Femur (tissue), 1 donor: ENCODE results near the gene TLR9.
"Not testable (repeated sequence)": the region's sequence is repeated elsewhere in the genome, so short reads cannot be mapped to it uniquely, and the experiment has no call there.

ENCODE experiments used
- DNase-seq: peaks from one replicate; pipeline ENCODE4 v3.0.0-alpha.2; 2017

The TLR9 gene, protein sequence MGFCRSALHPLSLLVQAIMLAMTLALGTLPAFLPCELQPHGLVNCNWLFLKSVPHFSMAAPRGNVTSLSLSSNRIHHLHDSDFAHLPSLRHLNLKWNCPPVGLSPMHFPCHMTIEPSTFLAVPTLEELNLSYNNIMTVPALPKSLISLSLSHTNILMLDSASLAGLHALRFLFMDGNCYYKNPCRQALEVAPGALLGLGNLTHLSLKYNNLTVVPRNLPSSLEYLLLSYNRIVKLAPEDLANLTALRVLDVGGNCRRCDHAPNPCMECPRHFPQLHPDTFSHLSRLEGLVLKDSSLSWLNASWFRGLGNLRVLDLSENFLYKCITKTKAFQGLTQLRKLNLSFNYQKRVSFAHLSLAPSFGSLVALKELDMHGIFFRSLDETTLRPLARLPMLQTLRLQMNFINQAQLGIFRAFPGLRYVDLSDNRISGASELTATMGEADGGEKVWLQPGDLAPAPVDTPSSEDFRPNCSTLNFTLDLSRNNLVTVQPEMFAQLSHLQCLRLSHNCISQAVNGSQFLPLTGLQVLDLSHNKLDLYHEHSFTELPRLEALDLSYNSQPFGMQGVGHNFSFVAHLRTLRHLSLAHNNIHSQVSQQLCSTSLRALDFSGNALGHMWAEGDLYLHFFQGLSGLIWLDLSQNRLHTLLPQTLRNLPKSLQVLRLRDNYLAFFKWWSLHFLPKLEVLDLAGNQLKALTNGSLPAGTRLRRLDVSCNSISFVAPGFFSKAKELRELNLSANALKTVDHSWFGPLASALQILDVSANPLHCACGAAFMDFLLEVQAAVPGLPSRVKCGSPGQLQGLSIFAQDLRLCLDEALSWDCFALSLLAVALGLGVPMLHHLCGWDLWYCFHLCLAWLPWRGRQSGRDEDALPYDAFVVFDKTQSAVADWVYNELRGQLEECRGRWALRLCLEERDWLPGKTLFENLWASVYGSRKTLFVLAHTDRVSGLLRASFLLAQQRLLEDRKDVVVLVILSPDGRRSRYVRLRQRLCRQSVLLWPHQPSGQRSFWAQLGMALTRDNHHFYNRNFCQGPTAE

DNA sequence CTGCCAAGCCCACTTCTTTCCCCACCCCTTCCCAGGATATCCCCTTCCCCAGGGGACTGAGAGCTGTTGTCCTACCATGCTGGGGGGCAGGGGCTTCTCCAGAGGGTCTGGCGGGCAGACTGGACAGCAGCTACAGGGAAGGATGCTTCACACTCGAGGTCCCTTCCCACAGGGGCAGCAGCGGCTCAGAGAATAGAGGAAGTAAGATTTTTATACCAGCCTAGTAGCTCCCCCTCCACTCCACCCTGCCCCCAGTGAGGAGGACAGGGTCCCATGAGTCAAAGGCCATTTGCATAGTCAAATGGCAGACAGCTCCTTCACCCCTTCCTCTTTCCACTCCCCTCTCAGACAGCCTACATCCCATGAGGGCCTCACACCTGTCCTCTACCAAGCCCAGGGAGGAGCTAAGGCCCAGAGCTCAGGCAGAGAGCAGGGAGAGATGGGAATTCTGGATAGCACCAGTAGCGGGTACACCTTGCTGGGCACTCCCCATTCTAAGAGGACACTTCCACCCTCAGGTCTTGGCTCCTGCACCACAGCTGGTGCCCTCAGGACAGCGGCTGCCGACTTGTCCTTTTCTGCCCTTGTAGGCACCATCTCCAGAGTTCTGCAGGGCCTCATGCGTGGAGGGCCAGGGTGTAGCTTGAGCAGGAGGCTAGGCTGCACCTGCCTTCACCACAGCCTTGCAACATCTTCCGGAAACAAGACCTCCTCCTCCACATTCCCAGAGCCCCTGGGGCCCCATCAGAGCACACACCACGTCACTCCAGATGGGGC, at the start of gene TLR9:
TLR9 (minus strand) TSS at position 194 of the 777 bp plus-strand sequence; CDS start at position 78, 116 bp downstream.
- peak; percentile 55 for DNase-seq

DNA sequence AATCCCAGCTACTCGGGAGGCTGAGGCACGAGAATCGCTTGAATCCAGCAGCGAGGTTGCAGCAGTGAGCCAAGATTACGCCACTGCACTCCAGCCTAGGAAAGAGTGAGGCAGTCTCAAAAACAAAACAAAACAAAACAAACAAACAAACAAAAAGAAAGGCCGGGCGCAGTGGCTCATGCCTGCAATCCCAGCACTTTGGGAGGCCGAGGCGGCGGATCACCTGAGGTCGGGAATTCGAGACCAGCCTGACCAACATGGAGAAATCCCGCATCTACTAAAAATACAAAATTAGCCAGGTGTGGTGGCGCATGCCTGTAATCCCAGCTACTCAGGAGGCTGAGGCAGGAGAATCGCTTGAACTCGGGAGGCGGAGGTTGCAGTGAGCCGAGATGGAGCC, 49.3 kb upstream of the TLR9 start:
- DNase-seq: not testable (repeated sequence)

DNA sequence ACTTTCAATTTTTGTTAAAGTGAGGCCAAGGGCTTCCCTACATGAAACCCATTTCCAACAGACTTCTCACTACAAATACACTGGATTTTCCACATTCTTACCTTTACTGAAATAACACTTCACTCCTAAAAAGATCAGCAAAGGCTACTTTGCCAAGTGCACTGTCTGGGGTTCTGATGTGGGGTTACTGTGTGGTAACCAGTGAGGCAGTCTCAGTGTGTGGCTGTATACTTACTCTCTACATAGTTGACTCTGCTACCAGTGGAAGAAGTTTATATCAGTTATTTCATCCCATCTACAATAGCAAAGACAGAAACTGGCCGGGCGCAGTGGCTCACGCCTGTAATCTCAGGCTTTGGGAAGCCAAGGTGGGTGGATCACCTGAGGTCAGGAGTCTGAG, 47.4 kb upstream of the TLR9 start:
- no peak for DNase-seq

DNA sequence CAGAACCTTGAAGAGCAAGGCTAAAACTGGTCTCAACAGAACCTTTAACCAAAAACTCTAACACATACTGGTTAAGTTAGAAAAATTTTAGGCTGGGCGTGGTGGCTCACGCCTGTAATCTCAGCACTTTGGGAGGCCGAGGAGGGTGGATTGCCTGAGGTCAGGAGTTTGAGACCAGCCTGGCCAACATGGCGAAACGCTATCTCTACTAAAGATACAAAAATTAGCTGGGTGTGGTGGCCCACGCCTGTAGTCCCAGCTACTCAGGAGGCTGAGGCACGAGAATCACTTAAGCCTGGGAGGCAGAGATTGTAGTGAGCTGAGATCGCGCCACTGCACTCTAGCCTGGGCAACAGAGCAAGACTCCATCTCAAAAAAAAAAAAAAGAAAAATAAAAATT, 46.7 kb upstream of the TLR9 start:
- DNase-seq: not testable (repeated sequence)

DNA sequence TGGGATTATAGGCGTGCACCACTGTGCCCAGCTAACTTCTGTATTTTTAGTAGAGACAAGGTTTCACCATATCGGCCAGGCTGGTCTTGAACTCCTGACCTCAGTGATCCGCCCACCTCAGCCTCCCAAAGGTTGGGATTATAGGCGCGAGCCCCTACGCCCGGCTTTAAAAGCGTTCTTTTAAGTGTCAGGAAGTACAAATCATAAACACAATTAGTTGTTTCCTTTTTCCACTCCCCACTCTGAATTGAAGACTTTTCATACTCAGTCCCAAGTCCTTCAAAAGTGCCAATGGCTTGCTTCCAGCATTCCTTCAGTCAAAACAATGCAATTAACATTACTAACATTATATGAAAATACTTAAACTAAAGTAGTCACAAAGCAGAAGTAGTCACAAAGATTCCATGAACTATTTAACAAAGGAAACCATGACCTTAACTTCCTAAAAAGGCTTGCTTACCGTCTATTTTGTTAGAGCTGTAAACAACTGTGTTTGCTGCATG, 44.9 kb upstream of the TLR9 start:
- DNase-seq: no peak

DNA sequence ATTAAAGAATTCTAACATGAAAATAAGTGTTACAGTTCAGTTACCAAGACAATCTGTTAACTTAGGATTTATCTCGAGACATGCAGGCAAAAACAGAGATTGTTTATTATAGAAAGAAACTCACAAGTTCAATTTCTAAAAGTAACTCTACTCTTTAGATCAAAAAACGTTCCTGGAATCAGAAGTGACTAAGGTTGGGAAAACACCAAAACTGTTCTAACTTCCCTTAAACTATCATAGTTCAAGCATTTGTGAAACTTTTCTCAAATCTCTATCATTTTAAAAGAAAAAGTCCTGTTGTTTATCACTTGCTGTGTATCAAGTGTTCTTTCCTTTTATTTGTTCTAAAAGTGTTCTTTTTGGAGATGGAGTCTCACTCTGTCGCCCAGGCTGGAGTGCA, 44.3 kb upstream of the TLR9 start:
- no peak for DNase-seq

DNA sequence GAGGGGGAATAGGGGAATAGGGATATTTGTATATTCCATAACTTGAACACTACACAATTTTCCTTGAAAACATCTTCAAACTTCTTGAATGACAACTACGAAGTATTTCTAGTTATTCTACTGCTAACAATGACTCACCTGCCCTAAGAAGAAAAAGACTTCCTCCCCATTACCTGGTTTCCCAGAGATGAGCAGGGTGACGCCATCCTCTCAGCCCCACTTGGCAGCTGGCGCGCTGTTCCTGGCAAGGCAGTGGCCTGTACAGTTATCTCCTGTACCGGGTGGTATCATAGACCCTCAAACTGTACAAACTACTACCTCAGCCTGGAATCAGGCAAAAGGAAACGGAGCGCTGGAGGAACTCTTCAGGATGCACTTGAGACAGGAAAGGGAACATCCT, 42.6 kb upstream of the TLR9 start:
- DNase-seq: no peak

DNA sequence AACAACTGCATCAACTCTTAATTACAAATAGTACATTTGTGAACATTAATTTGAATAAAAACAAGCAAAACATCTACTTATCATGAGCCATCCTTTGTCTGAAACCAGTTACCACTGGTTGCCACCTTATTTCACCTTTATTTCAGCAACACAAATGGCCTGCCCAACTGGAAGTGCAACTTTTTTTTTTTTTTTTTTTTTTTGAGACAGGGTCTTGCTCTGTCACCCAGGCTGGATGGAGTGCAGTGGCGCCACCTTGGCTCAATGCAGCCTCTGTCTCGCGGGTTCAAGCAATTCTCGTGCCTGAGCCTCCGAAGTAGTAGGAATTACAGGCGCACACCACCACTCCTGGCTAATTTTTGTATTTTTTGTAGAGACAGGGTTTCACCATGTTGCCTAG, 39.9 kb upstream of the TLR9 start:
- DNase-seq: no peak

DNA sequence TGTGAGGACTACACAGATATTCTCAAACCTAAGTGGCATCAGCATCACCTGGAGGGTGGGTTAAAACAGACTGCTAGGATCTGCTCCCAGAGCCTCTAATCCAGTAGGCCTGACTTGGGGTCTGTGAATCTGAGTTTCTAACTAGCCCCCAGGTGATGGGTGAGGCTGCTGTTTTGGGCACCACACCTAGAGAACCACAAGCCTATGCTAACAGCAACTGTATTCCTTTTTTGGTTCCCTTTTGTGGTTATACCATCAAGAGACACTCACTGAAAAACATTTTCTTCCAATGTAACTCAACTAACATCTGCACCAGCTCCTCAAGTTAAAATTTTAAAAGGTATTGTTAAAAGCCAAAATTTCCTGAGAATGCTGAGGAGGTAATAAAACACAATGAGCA, 37.0 kb upstream of the TLR9 start:
- DNase-seq: no peak

DNA sequence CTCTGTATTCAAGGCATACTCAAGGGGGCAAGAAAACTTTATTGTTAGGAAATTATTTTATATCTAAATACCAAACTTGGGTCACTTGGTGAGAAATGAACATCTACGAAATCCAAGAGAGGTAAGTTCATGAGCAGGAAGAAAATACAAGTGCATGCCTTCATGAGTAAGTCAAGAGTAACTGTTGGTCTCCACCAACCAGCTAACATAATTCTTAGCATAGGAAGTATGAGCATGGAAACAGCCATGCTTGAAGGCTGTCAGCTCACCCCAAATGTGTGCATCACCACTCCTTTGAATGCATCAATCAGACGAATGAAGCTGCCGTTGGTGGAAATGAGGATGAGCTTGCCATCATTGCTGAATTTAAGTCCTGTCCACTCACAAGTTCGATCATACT, 34.0 kb upstream of the TLR9 start:
- DNase-seq: no peak

DNA sequence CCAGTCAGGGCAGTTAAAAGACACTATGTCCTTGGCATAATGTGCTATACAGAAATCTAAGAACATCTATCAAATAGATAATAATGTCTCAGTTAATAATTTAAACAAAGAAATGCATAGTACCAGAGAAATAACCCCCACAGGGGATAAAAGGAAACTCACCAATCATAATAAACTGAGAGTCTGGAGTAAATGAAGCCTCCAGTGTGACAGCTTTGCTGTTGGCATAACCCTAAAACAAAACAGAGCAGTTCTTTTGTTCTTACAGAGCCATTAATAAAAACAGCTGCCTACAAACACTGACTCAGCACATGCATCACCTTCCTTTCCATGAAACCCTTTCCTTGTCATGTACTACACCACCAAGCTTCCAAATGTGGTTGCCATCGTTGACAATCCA, 33.6 kb upstream of the TLR9 start:
- DNase-seq: no peak

DNA sequence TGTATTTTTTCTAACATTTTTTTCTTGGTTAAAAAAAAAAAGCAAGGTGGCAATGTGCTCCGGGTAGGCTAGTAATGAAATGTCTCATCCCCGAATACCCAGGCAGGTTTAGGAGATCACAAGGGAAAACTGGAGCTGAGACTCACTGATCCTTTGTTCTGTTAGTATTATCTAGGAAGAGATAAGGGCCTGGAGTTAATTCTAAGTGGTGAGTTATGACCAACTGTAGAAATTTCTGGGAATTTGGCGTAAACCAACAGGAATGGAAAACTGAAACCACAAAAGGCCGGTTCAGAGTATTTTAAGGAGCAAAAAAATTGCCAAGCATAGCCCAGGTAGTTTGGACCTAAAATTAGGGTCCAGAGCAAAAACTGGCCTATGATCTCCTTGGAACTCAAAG, 32.5 kb upstream of the TLR9 start:
- no peak for DNase-seq

DNA sequence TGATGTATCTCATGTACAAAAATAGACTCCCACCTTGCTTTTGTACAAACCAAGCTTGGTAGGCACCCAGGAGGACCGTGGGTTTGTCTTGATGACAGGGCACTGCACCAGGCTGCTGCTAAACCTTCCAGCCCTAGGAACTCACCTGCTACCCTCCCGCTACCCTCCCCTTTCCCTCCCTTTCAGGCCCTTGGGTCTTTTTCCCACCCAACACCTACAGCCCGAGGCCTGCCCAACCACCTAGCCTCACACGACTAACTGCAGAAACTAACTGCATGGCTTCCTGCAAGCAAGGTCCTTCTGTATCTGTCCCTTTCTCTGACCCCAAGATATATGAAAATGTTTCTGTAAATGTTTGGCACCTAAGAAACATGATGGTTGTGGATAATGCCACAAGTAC, 31.2 kb upstream of the TLR9 start:
- no peak for DNase-seq

DNA sequence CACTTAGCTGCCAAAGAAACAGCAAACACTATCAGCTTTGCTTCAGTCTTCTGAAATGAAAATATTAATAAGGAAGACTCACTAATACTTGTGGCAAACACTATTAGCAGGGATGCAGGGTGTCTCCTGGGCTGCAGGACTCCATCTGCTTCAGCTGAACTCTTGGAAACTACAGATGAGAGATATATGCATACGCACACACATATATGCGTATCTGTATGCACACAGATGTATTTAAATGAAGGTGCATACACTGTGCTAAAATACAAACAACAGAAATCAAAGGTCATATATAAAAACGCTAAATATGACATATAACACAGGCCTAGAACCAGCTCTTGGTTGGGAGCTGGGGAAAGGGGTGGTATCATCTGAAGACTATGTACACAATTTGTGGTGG, 30.7 kb upstream of the TLR9 start:
- no peak for DNase-seq

DNA sequence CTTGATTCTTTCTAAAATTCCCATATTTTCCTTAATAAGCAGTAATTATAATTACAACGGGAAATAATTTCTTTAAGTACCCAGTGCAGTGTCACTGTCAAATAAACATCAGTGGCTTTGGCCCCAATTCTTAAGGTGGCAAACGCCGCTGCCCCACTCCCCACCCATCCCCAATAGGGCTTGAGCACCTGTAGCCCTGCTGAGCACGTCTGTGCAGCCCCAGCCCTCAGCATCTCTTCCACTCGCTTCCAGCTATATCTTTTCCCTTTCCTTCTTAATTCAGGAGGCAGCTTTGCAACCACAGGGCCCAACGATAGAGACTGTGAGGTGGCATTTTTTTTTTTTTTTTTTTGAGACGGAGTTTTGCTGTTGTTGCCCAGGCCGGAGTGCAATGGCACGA, 29.2 kb upstream of the TLR9 start:
- no peak for DNase-seq

DNA sequence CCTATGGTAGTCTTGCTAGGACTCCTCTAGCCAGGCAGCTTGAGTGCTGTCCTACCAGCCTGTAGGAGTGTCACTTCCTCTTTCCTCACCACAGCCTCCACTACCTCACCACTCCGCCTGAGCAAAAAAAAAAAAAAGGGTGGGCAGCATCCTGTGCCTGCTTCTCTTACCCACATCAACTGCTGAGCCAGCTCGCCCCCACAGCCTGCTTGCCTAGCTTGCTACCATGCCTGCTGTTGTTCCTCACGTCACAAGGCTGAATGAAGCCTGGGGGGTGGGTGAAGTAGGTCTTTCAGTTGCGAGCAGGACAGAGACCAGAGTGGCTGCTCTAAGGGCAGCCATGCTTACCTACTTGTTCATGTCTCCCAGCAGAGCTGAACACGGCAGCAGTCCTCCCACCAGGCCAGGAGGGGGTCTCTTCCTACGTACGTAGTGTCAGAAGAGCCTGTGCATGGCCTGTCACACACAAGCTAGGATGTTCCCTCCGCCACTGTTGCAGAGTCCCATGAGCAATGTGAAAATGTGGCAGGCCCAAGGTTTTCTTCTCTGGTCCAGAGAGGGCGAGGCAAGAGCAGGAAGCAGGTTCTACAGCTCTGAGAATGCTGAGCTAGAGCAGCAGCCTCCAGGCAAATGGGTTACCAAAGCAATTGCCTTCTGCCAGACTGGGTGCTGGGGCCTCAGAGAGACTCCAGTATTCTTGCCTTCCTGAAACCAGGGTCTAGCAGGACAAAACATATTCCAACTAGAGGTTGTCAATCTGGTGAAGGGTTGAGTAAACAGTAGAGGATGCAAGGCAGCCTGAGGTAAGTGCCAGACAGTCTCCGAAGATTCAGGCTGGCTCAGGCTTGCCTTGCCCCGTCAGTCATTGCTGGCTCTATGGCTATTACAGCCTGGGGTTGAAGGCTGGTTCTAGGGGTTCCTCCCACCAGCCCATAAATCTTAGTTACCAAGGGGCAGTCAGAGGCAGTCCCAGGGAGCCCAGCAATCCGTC, 28.2 kb upstream of the TLR9 start:
- DNase-seq: peak; percentile 61

DNA sequence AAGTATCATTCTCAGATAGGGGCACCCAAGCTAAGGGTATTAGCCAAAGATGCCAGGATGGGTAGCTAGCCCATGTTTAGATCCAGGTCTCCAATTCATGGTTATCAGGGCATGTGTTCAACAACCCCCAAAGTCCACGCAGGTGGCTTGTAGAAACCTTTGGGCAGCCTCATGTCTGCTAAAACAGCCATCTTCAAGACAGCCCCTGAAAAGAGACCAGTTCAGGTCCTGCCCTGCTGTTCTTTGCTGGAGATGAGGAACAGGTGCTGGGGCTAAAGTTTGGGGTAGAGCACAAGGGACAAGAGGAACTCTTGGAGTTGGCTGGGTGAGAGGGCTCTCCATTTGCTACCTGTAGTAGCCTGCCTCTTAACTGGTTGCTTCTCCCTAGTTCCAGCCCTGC, 24.7 kb upstream of the TLR9 start:
- no peak for DNase-seq

DNA sequence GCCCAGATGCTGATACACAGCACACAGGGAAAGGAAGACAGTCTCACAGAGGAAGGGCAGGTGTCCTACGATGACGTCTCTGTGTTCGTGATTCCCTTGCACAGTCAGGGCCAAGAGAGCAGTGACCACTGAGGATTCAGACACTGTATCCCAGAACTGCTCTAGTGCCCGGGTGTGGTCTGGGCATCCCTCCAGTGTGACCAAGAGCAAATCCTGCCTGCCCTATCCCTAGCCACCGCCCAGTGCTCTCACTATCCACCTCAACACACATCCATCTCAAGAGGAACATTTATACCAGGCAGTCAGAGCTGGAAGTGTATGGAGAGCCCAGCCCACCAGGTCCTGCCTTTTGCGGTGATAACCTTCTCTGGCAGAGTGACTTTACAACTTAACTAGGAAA, 24.2 kb upstream of the TLR9 start:
- DNase-seq: no peak

DNA sequence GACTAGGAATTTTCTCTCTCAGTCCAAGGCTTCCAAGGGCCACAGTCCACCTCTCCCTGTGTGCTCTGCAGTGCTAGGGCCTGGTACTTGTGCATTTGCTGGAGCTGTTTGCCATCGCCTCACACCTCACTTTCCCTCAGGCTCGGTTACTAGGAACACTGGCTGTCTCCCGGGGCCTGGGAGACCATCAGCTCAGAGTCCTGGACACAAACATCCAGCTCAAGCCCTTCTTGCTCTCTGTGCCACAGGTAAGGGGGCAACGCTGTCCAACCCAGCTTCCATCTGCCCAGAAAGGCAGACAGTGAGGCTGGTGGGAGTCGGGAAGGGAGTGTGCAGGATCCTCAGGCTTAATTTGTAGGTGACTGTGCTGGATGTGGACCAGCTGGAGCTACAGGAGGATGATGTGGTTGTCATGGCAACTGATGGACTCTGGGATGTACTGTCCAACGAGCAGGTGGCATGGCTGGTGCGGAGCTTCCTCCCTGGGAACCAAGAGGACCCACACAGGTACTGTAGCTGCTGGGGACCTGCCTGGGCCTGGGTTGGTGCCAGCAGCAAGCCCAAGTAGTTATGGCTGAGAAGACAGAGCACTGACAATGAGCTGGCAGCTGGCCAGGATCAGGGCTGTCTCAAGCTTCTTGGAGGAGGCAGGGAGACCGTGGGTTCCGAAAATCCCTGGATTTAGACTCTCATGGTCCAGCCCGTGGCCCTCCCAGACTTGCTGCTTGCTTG, 23.5 kb upstream of the TLR9 start:
- DNase-seq: peak; percentile 27

DNA sequence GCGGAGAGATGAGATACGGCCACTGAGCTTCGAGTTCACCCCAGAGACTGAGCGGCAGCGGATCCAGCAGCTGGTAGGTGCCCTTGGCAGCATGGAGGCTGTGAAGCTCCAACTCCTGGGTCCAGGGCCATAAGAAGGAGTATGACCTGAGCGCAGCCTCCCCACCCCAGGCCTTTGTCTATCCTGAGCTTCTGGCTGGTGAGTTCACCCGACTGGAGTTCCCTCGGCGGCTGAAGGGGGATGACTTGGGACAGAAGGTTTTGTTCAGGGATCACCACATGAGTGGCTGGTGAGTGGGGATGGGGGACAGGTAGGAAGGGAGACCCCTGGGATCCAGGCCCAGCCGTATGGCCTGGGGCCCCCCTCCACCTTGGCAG, 22.7 kb upstream of the TLR9 start:
- no peak for DNase-seq
